ENCODE data around the gene COL19A1.
"Not testable (repeated sequence)": the region's sequence is repeated elsewhere in the genome, so short reads cannot be mapped to it uniquely, and the experiment has no call there.

COL19A1 gene

GRCh38 chr6:69867639-69867976 lies 1.3 kb downstream of the COL19A1 start:
- no peak for DNase-seq

- DNase-seq: no peak
These were observed 2.0 kb downstream of the COL19A1 start for GRCh38 chr6:69868252-69868804.

GRCh38 chr6:69868961-69869360 lies 2.6 kb downstream of the COL19A1 start:
- no peak for DNase-seq

- no peak for DNase-seq
These were observed 4.8 kb downstream of the COL19A1 start for GRCh38 chr6:69871107-69871506.

GRCh38 chr6:69873291-69873690 lies 6.9 kb downstream of the COL19A1 start:
- DNase-seq: no peak

- DNase-seq: no peak
These were observed 9.4 kb downstream of the COL19A1 start for GRCh38 chr6:69875715-69876114.

GRCh38 chr6:69878795-69879194 lies 12.4 kb downstream of the COL19A1 start:
- no peak for DNase-seq

GRCh38 chr6:69880601-69881000 lies 14.2 kb downstream of the COL19A1 start:
- DNase-seq: no peak

- DNase-seq: no peak
These were observed 15.2 kb downstream of the COL19A1 start for GRCh38 chr6:69881322-69882151.

GRCh38 chr6:69883551-69883950 lies 17.2 kb downstream of the COL19A1 start:
- DNase-seq: no peak

- DNase-seq: no peak
These were observed 17.9 kb downstream of the COL19A1 start for GRCh38 chr6:69884231-69884630.

- no peak for DNase-seq
These were observed 20.7 kb downstream of the COL19A1 start for GRCh38 chr6:69887026-69887425.

- no peak for DNase-seq
These were observed 21.5 kb downstream of the COL19A1 start for GRCh38 chr6:69887714-69888345.

GRCh38 chr6:69888482-69889233 lies 22.3 kb downstream of the COL19A1 start:
- DNase-seq: no peak

GRCh38 chr6:69889234-69889974 lies 23.0 kb downstream of the COL19A1 start:
- DNase-seq: not testable (repeated sequence)

- not testable (repeated sequence) for DNase-seq
These were observed 26.2 kb downstream of the COL19A1 start for GRCh38 chr6:69892561-69892960.

- DNase-seq: not testable (repeated sequence)
These were observed 26.9 kb downstream of the COL19A1 start for GRCh38 chr6:69893266-69893665.

- DNase-seq: no peak
These were observed 28.4 kb downstream of the COL19A1 start for GRCh38 chr6:69894578-69895347.

GRCh38 chr6:69895396-69895795 lies 29.0 kb downstream of the COL19A1 start:
- DNase-seq: no peak

- no peak for DNase-seq
These were observed 34.5 kb downstream of the COL19A1 start for GRCh38 chr6:69900869-69901268.

- DNase-seq: no peak
These were observed 35.0 kb downstream of the COL19A1 start for GRCh38 chr6:69901361-69901760.

- no peak for DNase-seq
These were observed 41.7 kb downstream of the COL19A1 start for GRCh38 chr6:69907981-69908498.
